ENCODE measurements around the gene PCDHA5.
"Not testable (repeated sequence)": the region's sequence is repeated elsewhere in the genome, so short reads cannot be mapped to it uniquely, and the experiment has no call there.

PCDHA5 gene

GRCh38 chr5:140849831-140850634, 28.6 kb downstream of the PCDHA5 start:
- not testable (repeated sequence) for H3K36me3 ChIP-seq (ENCODE audit: insufficient read depth, low read length); H3K79me2 ChIP-seq (ENCODE audit: insufficient read depth, low read length); H3K4me1 ChIP-seq (ENCODE audit: insufficient read depth, low read length); H3K9ac ChIP-seq (ENCODE audit: low read depth, low read length); H3K4me3 ChIP-seq (ENCODE audit: low read depth in 1 of 2, low read length in 2 of 2); DNase-seq; ATAC-seq (ENCODE audit: insufficient read depth, low read depth); H3K9me3 ChIP-seq (ENCODE audit: insufficient read depth, low read length, severe bottlenecking); H2AFZ ChIP-seq (ENCODE audit: low read depth, low read length); H3K27ac ChIP-seq (ENCODE audit: low read length); H3K4me2 ChIP-seq (ENCODE audit: insufficient read depth, low read length); H3K27me3 ChIP-seq (ENCODE audit: insufficient read depth, low read length, poor library complexity); H4K20me1 ChIP-seq (ENCODE audit: insufficient read depth, low read length)

GRCh38 chr5:140855772-140856674, 34.6 kb downstream of the PCDHA5 start, which contains the start of gene PCDHA10:
Gene PCDHA10 (plus strand): TSS chr5:140855897. CDS start chr5:140856049, 152 bp downstream.
- TF ChIP-seq EZH2 (IDR thresholded peaks at IDR 0.05; ENCODE audit: borderline replicate concordance, low read depth, low read length, severe bottlenecking) = no peak
- TF ChIP-seq CTCF (IDR thresholded peaks at IDR 0.05; ENCODE audit: borderline replicate concordance, extremely low read depth, low read length, poor library complexity, severe bottlenecking) = peak; percentile 42
- H3K9ac ChIP-seq (ENCODE audit: low read depth, low read length) = no peak within 1 kb of the TSS
- H3K9me3 ChIP-seq (ENCODE audit: insufficient read depth, low read length, severe bottlenecking) = no peaks in the 10 kb centered on the region
- H4K20me1 ChIP-seq (ENCODE audit: insufficient read depth, low read length) = no peaks in the 10 kb centered on the region
- no peak within 1 kb of the TSS for H3K4me3 ChIP-seq (ENCODE audit: low read depth in 1 of 2, low read length in 2 of 2)
- H3K27ac ChIP-seq (ENCODE audit: low read length) = no peak within 1 kb of the TSS
- no peaks in the 10 kb centered on the region for H3K79me2 ChIP-seq (ENCODE audit: insufficient read depth, low read length)
- no peaks in the 10 kb centered on the region for H3K27me3 ChIP-seq (ENCODE audit: insufficient read depth, low read length, poor library complexity)
- ATAC-seq (ENCODE audit: insufficient read depth, low read depth) = no peak
- H3K4me2 ChIP-seq (ENCODE audit: insufficient read depth, low read length) = no peak within 1 kb of the TSS
- H3K36me3 ChIP-seq (ENCODE audit: insufficient read depth, low read length) = no peaks in the 10 kb centered on the region
- no peak for DNase-seq
- no peaks in the 10 kb centered on the region for H3K4me1 ChIP-seq (ENCODE audit: insufficient read depth, low read length)
- H2AFZ ChIP-seq (ENCODE audit: low read depth, low read length) = no peak within 1 kb of the TSS

- Histone ChIP-seq H3K27ac (ENCODE audit: low read length) (no peak overlapping the region), H3K36me3 (ENCODE audit: insufficient read depth, low read length) (no peaks in the 10 kb centered on the region), H4K20me1 (ENCODE audit: insufficient read depth, low read length) (no peaks in the 10 kb centered on the region), H3K9ac (ENCODE audit: low read depth, low read length) (no peak overlapping the region), H2AFZ (ENCODE audit: low read depth, low read length) (no peak overlapping the region), H3K27me3 (ENCODE audit: insufficient read depth, low read length, poor library complexity) (no peaks in the 10 kb centered on the region), H3K4me1 (ENCODE audit: insufficient read depth, low read length) (no peaks in the 10 kb centered on the region), H3K79me2 (ENCODE audit: insufficient read depth, low read length) (no peaks in the 10 kb centered on the region), H3K4me3 (ENCODE audit: low read depth in 1 of 2, low read length in 2 of 2) (no peak overlapping the region), H3K4me2 (ENCODE audit: insufficient read depth, low read length) (no peak overlapping the region), H3K9me3 (ENCODE audit: insufficient read depth, low read length, severe bottlenecking) (no peaks in the 10 kb centered on the region)
- no peak for ATAC-seq (ENCODE audit: insufficient read depth, low read depth)
- no peak for TF ChIP-seq EZH2 (IDR thresholded peaks at IDR 0.05; ENCODE audit: borderline replicate concordance, low read depth, low read length, severe bottlenecking)
- TF ChIP-seq CTCF (IDR thresholded peaks at IDR 0.05; ENCODE audit: borderline replicate concordance, extremely low read depth, low read length, poor library complexity, severe bottlenecking) = no peak
- no peak for DNase-seq
Observed at GRCh38 chr5:140857177-140857986, 36.0 kb downstream of the PCDHA5 start.
